NCI-H146 (cell line): ENCODE measurements around the gene MAP3K14.

Experiments used
- DNase-seq: peaks from one replicate; lab custom pipeline; 2025; lab: John Stamatoyannopoulos, UW

MAP3K14 gene

DNA sequence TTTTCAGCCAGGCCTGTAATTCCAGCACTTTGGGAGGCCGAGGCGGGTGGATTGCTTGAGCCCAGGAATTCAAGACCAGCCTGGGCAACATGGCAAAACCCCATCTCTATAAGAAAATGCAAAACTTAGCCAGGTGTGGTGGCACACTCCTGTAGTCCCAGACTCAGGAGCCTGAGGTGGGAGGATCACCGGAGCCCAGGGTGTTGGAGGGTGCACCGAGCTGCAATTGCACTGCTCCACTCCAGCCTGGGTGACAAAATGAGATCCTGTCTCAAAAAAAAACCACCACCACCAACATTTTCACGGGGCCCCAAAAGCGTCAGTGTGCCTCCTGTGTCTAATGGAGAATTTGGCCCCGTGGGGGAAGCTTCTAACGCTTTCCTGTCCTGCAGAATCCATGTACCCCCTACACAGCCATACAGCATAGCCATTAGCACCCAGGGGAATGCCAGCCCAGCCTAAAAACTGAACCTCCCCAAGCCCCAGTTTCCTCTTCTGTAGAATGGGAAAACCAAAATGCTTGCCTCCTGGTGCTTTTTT lies 22.2 kb upstream of the MAP3K14 start:
- no peak for DNase-seq

- no peak for DNase-seq
These were observed 21.4 kb upstream of the MAP3K14 start for GRCh38 chr17:45338023-45338781.

DNA sequence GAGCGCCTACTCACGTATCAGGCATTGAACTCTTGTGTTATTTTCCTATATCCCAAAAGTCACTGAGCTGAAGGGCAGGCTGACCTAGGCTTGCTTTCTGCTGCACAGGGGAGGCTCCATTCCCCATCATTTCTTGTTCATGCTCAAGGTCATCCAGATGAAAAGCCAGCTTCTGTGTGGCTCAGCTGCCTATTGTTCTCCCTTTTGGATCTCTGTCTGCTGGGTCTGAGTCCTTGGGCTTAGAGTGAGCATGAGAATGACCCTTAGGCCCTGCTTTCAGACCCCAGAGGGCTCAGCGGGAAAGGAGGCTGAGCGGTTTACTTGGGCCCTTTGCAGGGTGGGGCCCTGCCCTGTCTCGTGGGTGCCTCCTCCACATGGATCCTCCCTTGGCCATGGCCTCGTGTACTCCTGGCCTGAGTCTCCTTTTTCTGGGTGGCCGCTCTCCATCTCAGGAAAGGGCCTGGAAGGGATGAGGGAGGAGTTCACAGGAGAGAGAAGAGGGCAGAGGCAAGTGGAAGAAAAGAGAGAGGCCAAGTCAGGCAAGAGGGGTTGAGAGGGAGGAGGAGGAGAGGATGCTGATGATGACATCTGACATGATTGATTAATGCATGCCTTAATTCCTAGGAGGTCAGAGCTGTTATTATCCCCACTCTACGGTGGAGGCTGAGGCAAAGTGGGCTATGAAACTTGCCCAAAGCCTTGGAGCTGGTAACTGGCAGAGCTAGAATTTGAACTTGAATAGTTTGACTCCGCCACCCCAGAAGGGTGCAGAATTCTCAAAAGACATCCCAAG lies 19.8 kb upstream of the MAP3K14 start:
- DNase-seq, result no peak

- no peak for DNase-seq
These were observed 18.9 kb upstream of the MAP3K14 start for GRCh38 chr17:45335721-45336120.

GRCh38 chr17:45334701-45335677 lies 18.2 kb upstream of the MAP3K14 start:
- peak; percentile 82 for DNase-seq

DNA sequence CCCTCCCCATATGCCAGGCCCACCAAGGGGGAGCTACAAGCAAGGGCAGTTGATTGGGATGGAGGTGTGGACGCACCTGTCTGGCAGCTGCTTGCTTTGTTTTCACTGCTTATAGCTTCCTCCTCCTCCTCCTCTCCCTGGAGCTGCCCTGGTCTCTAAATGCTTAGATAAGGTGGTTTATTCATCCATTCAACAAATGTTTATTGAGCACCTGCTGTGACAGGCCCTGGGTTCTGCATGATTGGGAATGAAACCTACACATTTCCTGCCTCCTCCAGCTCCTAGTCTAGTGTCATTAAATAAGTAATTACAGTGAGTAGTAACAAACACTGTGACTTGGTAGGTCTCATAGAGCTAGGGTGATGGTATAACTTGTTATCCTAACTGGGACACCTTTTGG lies 17.4 kb upstream of the MAP3K14 start:
- peak; percentile 99 for DNase-seq

GRCh38 chr17:45333702-45334092 lies 16.9 kb upstream of the MAP3K14 start:
- no peak for DNase-seq

- peak; percentile 61 for DNase-seq
These were observed 16.3 kb upstream of the MAP3K14 start for GRCh38 chr17:45332989-45333701.

DNA sequence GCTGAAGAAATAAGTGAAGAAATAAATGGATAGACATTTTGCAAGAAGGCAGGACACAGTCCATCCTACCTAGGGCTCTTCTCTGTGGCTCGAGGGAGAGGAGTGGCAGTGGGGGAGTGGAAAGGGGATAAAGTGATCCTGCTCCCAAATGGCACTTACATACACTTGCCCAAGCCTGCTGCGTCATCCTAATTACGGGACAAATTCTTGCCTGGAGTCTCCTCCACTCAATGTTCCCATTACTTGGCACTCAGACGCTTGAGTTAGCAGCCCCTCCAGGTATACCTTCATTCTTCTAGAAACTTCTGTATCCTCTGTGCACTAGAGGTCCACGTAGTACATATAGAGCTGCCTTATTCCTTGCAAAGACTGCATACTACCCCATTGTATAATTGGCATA lies 15.7 kb upstream of the MAP3K14 start:
- no peak for DNase-seq

- no peak for DNase-seq
These were observed 9.8 kb upstream of the MAP3K14 start for GRCh38 chr17:45326626-45327025.

DNA sequence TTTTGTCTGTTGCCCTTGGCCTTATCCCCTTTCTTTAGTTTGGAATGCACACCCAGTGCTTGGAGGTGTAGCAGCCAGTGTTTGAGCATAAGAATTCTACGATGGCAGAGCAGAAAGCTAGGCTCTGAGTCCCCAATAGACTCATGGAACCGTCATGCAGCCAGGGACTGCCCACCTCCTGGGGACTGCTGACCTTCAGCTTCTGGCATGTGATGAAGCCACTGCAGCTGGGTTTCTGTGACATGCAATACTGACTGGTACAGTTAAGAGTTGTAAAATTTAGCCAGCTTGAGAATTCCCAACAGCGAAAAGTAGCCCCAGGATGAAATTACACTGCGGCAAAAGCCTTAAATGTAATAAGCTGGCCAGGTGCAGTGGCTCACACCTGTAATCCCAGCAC lies 9.0 kb upstream of the MAP3K14 start:
- no peak for DNase-seq

- DNase-seq, result no peak
These were observed 7.5 kb upstream of the MAP3K14 start for GRCh38 chr17:45324336-45324735.

- DNase-seq, result no peak
These were observed 5.3 kb upstream of the MAP3K14 start for GRCh38 chr17:45322168-45322567.

DNA sequence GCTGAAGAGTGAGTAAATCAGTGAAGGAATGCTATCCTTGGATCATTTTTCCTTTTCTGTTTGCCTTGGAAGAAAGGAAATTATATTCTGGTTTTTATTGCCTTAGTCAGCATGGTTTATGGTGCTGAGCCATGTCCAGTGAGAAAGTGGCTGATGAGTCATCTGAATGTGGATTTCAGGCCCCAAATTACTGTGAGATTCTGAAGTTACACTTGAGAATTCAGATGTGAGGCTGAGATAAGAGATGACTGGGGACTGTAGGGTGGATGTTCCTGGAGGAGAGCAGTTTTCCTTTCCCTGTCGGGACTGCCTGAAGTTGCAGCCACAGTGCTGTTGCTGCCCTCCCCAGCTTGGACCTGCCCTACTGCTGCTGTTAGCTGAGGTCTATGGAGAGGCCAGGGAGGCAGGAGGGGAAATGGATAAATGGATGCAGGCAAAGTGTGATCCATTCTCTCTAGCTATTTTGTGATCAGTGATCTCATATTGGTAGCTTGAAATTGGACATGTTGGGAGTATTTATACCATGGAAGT lies 4.2 kb upstream of the MAP3K14 start:
- DNase-seq, result no peak

DNA sequence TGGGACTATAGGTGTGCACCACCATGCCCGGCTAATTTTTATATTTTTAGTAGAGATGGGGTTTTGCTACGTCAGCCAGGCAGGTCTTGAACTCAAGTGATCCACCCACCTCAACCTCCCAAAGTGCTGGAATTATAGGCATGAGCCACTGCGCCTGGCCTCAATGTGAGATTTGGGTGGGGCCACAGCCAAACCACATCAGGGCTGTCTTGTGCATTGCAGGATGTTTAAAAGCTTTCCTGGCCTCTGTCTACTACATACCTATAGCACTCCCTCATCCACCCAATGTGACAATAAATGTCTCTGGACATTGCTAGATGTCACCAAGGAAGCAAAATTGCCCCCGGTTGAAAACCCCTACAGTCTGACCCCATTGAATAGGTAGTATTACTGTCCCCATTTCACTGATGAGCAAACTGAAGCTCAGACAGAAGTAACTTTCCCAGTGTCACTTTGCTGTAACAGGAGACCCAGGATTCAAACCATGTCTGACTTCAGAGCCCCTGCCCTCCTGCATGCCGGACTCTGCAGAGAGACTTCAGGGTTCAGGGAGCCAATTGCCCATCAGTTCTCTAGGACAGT lies 3.6 kb upstream of the MAP3K14 start:
- no peak for DNase-seq

DNA sequence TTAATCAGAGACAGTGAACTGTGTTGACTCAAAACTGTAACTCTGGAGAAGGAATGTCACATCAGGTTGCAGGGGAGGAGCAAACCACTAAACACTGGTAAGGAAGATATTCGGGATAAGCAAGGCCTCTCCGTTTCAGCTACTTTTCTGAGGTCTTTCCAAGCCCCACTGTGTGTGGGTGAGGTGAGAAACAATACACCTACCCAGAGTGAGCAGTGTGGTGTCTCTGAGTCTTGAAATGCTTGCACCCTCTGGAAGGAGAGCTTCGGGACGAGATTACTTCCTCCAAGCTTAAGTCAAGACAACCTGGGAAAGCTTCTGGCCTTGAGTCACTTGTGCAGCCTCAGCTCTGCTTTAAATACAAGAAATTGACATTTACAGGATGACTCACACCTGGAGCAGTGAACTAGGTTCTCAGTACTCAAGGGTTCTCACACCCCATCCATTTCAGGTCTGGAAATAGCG lies 2.5 kb upstream of the MAP3K14 start:
- no peak for DNase-seq

DNA sequence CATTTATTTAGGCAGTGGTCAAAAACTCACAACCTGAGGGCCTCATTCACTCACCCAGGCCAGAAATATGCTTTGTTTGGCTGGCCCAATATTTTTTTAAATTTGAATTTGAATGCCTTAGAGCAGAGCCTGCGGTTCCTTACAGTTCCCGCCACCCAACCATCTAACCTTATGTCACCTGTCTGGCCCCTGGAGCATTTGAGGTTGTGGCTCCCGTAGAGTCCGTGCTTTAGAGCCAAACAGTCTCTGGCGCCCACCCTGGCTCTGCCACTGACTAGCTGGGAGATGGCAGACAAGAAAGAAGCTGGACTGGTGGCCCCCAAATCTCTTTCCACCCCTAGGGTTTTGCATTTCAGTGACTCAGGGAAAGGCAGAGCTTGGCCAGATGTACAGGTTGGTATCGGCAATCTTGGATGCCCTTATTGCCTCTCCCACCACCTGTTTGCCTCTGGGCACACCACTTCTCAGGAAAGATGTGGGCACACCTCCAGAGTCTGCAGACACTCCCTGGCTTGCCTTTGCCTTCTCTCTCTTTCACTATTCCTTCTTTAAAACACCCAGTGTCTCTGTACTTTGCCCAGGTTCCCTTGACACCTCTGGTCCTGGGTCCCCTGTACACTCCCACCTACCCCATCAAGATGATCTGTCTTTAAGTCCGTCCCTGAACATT lies 1.9 kb upstream of the MAP3K14 start:
- no peak for DNase-seq

DNA sequence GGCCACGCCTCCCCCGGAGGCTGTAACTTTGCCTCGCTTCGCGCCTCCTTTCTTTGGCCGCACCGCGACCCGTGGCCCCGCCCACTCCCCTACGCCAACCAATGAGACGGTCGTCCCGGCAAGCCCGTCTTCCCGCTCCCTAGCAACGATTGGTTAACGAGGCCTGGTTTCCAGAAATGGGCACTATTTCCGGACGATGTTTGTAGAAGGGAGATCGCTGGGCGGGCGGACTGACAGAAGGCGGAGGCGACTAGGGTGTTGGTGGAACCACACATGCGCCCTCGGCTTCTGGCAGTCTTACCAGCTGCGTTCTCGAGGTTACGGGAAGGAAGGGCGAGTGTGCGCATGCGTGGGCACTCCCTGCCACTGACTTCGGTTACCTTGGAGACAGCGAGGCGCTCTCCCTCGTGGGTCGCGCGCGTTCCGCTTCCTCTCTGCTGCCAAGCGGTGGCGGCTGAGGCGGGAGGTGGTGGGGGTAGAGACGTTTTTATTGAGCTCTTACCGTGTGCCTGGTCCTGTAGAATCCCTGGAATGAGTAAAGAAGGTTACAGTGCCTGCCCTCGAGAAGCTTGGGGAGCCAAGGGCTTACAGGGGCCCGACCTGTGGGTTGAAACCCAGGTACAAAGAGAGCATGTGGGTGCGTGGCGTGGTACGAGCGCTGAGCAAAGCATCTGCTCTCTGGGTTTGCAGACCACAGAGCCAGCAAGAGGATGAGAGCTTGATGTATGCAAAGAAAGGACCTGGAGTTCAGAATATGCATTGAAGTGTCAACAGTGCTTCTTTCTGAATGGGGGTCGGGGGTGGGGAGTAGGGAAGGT lies 500 bp upstream of the MAP3K14 start:
- peak; percentile 100 for DNase-seq
